HUES64 (cell line): ENCODE results near the gene SLC23A1.
A peak's percentile ranks its signal among the peaks of the same experiment; 100 is the strongest.

Experiments
- H3K27ac ChIP-seq: 2 replicates; pipeline ENCODE4 v1.7.0; 2013; ENCODE audit warnings: low read depth, low read length, inconsistent platforms
- H3K27me3 ChIP-seq: 2 replicates; pipeline ENCODE4 v1.6.1; 2013; ENCODE audit warnings: mild to moderate bottlenecking, low read length; ENCODE audit not compliant: insufficient read depth
- H3K36me3 ChIP-seq: 2 replicates; pipeline ENCODE4 v1.6.1; 2013; ENCODE audit warnings: mild to moderate bottlenecking, low read length; ENCODE audit not compliant: insufficient read depth
- H3K4me1 ChIP-seq: 2 replicates; pipeline ENCODE4 v1.6.1; 2013; ENCODE audit warnings: mild to moderate bottlenecking, low read length, moderate library complexity; ENCODE audit not compliant: insufficient read depth
- H3K4me3 ChIP-seq: 2 replicates; pipeline ENCODE4 v1.5.1; 2013; ENCODE audit warnings: mild to moderate bottlenecking, low read length, moderate library complexity
- H3K9ac ChIP-seq: 2 replicates; pipeline ENCODE4 v1.6.1; 2013; ENCODE audit warnings: mild to moderate bottlenecking, low read depth, low read length
- H3K9me3 ChIP-seq: 2 replicates; pipeline ENCODE4 v1.6.1; 2013; ENCODE audit warnings: low read depth, low read length; ENCODE audit not compliant: insufficient read depth
- WGBS: fragments of 150-250, 120-280 bp; methylation state at CpG from one replicate; pipeline ENCODE4 v1.1.7; 2013; ENCODE audit warnings: missing lambda C conversion rate; 5-methylcytosine and 5-hydroxymethylcytosine counted together

The SLC23A1 gene

DNA sequence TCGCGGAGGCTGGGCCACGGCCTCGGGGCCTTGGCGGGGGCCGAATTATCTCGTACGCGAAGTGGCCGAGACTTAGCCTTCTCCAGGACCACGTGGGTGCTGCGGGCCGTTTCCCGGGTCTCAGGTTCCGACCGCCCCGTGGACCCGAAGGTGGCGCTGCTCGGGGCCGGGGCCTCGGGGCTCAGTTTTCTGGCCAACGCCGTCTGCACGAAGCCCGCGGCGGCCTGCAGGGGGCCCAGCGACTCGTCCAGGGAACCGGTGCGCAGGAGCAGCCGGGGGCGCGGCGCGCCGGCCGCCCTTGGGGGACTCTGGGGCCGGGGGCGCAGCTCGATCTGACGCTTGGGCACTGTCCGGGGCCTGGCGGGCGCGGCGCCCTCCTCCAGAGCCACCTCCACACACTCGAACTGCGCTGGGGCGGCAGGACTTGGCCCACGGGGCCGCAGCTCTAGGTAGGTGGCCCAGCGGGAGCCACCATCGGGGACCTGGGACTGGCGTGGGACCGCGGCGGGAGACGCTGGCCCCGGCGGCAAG, 11.1 kb upstream of the SLC23A1 start:
- WGBS: 2% methylated on average over 62 of the region's 62 CpGs
- Histone ChIP-seq H3K9ac (peak overlapping the region; percentile 68), H3K9me3 (no peaks in the 10 kb centered on the region), H3K27me3 (peaks cover 46% of the 10 kb centered on the region), H3K36me3 (peaks cover under 1% of the 10 kb centered on the region; the same call in 1 of the 2 replicates), H3K4me1 (peaks cover 2% of the 10 kb centered on the region; the same call in 1 of the 2 replicates), H3K4me3 (peak overlapping the region; percentile 62), H3K27ac (no peak overlapping the region)

DNA sequence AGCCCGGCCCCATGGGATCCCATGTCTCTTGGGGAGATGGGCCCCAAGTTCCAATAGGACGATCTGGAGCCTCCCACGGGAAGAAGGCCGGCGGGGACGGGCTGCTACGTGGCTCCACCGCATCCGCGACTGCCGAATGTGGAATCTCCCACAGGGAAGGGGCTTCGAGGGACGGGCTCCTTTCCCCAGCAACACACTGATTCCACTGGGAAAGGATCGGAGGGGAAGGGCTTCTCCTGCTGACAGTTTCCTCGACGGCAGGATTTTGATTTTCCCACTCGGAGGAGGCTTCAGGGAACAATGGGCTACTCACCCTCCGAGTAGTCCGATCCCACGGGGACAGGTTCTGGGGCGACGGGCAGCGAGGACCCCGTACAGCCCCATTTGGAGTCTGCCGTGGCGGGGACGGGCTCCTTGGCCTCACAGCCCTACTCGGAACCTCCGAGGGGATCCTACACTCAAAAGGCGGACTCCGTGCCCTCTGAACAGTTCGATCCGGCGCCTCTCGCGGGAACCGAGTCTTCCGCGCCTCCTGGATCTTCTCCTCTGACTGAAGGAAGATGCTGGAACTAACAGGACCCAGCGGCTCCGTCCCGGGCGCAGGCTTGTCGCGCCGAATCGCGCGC, 10.5 kb upstream of the SLC23A1 start:
- no peaks in the 10 kb centered on the region for H3K36me3 ChIP-seq
- H3K9me3 ChIP-seq: no peaks in the 10 kb centered on the region
- WGBS: 7% methylated on average over 49 of the region's 49 CpGs
- peaks cover 46% of the 10 kb centered on the region for H3K27me3 ChIP-seq
- H3K9ac ChIP-seq: peak overlapping the region; percentile 68
- peak overlapping the region; percentile 62 for H3K4me3 ChIP-seq
- H3K27ac ChIP-seq: no peak overlapping the region; the same call in 1 of the 2 replicates
- H3K4me1 ChIP-seq: peaks cover 3% of the 10 kb centered on the region; the same call in 1 of the 2 replicates

DNA sequence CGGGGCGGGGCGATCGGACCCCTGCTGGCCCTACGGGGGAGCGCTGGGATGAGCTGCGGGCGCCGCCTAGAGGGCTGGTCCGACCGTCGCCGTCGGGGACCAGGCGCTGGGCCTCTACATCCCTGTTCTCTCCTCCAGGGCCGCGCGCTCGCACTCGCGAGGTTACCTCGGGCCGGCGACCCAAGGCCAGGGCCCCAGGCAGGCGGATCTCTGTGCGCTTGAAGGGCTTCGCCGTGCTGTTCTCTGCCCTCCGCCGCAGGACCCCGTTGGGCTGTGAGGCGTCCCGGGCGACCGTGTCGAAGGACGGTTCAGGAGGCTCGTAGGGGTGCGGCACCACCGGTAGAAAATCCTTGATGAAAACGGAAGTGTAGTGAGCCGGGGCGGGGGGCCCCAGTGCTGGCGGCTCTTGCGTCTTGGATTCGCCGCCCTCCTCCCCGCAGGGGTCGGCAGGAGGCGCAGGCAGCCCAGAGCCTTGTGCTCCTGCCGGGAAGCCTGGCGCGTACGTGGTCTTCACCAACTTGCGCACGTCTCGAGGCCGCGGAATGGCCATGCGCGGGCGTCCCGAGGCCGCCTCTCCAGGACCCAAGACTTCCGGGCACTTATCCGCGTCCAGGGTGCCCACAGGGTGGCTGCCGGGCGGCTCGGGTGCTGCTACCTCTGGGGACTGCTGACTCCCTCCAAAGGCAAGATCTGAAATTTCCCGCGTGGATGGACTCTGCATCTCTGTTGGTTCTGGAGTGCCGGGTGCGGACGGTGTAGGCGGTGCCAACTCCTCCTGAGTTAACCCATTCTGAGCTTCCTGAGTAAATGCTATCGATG, 9.8 kb upstream of the SLC23A1 start:
- peak overlapping the region; percentile 68 for H3K9ac ChIP-seq
- peaks cover 46% of the 10 kb centered on the region for H3K27me3 ChIP-seq
- peaks cover 10% of the 10 kb centered on the region for H3K4me1 ChIP-seq
- H3K4me3 ChIP-seq: peak overlapping the region; percentile 62
- H3K36me3 ChIP-seq: no peaks in the 10 kb centered on the region
- no peaks in the 10 kb centered on the region for H3K9me3 ChIP-seq
- no peak overlapping the region; the same call in 1 of the 2 replicates for H3K27ac ChIP-seq
- WGBS: under 1% methylated on average over 77 of the region's 77 CpGs

DNA sequence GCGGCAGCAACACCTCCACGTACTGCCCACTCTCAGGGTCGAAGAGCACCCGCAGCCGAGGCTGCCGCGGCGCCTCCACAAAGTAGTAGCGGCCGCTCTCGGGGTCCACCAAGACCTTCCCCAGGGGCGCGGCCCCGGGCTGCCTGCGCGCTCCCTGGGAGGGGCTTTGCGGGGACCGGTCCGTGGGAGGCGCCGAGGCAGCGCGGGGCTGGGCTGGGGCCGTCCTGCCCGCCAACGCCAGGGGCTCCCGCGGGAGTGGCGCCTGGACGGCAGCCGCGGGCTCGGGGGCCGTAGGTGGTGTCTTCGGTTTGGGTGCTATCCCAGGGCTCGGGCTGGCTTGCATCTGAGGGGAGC, 9.2 kb upstream of the SLC23A1 start:
- H3K36me3 ChIP-seq: no peaks in the 10 kb centered on the region
- peak overlapping the region; percentile 62 for H3K4me3 ChIP-seq
- peaks cover 46% of the 10 kb centered on the region for H3K27me3 ChIP-seq
- H3K27ac ChIP-seq: no peak overlapping the region
- WGBS: 6% methylated on average over 36 of the region's 36 CpGs
- peak overlapping the region; percentile 45; the same call in 1 of the 2 replicates for H3K9ac ChIP-seq
- peaks cover 10% of the 10 kb centered on the region for H3K4me1 ChIP-seq
- no peaks in the 10 kb centered on the region for H3K9me3 ChIP-seq

DNA sequence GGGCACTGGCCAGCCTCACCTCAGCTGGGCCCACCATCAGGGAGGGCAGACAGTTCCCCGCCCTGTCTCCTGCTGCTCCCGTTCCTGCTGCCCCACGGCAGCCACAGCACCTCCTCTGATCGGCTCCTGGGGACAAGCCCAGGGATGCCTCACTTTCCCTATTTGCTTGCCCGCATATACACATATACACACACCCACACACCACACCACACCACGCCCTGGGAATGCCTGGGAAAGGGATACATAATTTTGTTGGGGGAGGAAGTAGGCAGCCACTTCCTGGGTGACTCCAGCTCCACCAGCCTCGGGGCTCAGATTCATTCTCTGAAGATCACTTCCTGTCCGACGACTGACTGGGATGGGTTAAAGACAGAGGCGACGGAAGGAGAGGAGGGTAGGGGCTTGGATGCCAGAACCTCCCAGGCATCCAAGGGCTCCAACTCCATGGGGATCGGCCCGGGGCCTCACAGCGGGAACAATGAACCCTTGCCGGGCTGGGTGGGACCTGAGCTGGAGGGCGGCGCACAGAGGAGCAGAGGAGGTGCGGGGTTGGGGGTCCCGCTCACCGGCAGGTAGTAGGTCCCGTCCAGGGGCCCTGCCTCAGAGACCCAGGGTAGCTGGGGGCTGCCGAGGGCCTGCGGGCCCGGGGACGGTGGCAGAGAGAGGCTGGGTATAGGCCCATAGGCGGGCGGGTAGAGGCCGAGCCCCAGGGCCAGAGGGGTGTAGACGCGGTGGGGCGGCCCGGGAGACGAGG, 8.7 kb upstream of the SLC23A1 start:
- no peak overlapping the region for H3K9ac ChIP-seq

DNA sequence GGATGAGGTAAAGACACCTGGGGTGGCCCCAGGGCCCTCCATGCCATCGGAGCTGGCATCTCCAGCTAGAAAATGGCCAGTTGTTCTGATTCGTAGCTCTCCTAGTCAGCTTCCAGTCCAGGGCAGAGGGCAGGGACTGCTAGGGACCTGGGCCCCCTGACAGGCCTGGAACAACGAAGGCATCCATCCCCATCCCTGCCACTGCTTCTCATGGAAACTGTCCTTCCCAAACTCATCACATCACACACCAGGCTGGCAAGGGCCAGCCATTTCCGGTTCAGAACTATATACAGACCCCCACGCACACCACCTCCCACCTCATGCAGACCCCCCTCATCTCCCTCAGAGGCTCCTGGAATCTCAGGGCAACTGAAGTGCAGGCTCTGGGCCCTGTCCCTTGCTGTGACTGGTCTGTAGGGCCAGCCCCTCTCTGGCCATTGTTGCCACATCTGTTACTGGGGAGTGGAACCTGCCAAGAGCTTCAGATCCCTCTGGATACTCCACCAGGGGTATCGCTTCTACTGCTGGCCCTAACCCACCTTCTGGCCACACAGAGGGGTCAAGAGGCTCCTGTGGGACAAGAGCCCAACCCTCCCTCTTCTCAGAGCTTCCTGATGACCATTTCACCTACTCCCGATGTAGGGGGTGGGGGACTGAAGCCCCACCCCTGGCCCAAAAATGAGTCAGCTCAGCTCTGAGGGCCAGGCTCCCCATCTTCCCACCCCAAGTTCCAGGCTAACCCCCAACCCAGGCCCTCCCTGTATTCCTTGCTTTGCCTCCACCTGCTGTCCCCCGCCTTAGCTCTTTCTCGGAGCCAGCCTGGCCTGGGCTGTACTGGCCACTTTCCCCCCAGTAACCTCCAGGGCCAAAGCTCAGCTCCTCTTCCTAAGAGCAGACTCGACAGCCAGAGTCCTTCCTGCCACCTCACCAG, 7.8 kb upstream of the SLC23A1 start:
- Histone ChIP-seq H3K27ac (no peak overlapping the region), H3K4me3 (no peak overlapping the region)
- 88% methylated on average over 10 of the region's 10 CpGs for WGBS

More for the DNA sequence above, 8.7 kb upstream of the SLC23A1 start:
- Histone ChIP-seq H3K9me3 (no peaks in the 10 kb centered on the region), H3K27ac (no peak overlapping the region), H3K4me1 (peaks cover 10% of the 10 kb centered on the region), H3K27me3 (peaks cover 46% of the 10 kb centered on the region), H3K36me3 (no peaks in the 10 kb centered on the region), H3K4me3 (peak overlapping the region; percentile 62)
- WGBS: 50% methylated on average over 33 of the region's 33 CpGs

DNA sequence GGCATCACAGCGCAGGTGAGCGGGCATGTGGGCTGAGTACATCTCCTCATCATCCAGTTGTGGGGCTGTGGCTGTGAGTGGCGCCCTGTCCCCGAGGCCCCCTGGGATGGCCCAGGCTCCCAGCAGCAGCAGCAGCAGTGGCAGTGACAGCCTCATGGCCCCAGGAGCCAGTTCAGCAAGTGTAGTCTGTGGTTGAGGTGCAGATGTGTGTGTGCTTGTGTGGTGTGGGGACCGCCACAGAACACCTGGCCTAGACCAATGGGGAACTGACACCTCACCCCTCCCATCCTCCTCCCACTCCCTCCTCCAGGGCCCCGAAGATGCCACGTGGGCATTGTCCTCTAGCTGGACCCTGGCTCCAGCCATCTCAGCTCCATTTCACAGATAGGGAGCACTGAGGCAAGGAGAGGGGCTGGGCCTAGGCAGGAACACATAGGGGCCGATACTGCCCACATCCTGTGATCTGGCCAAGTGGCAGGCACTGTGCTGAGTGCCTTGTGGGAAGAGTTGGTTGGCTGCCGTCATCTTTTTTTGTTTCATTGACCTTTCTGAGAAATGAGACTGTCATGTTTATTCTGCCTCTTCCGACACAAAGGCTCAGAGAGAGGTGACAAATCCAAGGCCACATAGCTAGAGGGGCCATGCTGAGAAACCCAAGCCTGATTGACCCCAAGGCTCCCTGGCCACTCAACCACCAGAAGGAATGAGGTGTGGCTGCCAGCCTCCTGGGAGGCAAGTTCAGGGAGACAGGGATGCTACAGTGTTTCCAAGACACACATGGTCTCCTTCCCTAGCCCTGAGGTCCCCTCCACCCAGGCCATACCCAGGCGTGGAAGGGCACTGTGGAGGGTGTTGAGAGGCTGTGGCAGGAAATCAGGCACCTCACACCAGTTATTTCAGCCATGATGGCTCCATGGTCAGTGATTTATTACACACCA, 6.9 kb upstream of the SLC23A1 start, which contains the start of gene MZB1:
TSS of gene MZB1 (minus strand) at position 213 of the 938 bp plus-strand sequence. CDS start at position 156, 57 bp downstream.
- Histone ChIP-seq H3K9me3 (no peaks in the 10 kb centered on the region), H3K36me3 (no peaks in the 10 kb centered on the region), H3K27ac (no peak within 1 kb of the TSS), H3K4me3 (no peak within 1 kb of the TSS), H3K9ac (no peak within 1 kb of the TSS), H3K4me1 (peaks cover 7% of the 10 kb centered on the region), H3K27me3 (peaks cover 34% of the 10 kb centered on the region)
- WGBS: 89% methylated on average over 9 of the region's 11 CpGs

More for the DNA sequence above, 7.8 kb upstream of the SLC23A1 start:
- Histone ChIP-seq H3K27me3 (peaks cover 44% of the 10 kb centered on the region), H3K36me3 (no peaks in the 10 kb centered on the region), H3K9ac (no peak overlapping the region), H3K9me3 (no peaks in the 10 kb centered on the region), H3K4me1 (peaks cover 7% of the 10 kb centered on the region)

DNA sequence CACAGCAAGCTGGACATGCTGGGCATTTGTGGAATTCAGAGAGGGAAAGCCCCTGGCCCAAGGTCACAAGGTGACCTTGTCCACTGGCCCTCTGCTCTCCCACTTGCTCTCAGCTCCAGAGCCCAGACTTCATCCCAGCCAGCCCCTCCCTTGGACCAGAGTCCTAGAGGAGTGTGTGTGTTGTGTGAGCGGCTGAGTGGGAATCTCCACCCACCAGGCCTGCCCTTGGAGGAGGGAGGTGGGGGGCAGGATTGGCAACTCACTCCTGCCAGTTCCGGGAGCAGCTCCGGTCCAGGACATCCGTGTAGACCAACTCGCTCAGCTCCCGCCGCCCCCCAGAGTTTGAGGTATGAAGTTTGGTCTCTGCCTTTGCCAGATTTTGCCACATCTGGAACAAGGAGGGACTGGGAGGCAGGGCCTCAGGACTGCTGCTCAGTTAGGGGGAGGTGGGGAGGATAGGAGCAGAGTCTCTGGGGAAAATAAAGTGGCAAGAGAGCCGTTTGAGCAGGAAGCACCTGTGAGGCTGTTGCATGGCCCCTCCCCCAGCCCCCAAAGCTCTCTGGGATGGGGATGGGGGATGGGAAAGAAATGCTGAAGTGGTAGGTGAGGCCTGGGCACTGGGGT, 5.2 kb upstream of the SLC23A1 start:
- 49% methylated on average over 8 of the region's 8 CpGs for WGBS
- peaks cover 18% of the 10 kb centered on the region for H3K27me3 ChIP-seq
- H3K27ac ChIP-seq: peak overlapping the region; percentile 49; the same call in 1 of the 2 replicates
- no peaks in the 10 kb centered on the region for H3K36me3 ChIP-seq
- 0 out of 2 replicates have a peak overlapping the region, but pooled peaks have one; percentile 31 for H3K9ac ChIP-seq
- no peaks in the 10 kb centered on the region for H3K9me3 ChIP-seq
- peaks cover 7% of the 10 kb centered on the region for H3K4me1 ChIP-seq
- no peak overlapping the region for H3K4me3 ChIP-seq

DNA sequence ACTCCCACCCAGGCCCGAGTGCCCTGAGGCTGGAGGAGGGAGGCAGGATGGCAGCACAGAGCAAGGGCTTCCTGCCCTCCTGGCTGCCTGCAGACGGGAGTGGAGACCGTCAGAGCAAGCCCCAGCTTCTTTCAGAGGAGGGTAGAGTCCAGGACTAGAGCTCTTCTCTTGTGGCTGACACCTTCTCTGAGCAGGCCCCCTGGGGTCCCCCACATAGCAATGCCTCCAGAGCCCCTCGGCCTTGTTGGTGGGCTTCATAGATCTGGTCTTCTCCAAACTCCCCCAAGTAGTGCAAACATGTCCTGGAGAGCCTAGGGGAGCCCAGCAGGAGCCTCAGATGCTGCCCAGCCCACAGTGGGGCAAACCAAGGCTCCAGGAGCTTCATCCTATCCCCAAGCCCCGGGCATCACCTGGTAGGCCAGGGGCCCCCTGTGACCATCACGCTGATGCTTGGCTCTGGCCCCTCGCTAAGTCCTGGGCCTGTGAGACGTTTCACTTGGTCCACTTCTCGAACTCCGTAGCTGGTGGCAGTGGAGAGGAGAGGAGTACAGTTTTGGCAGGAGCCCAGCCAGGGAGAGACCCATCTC, 4.6 kb upstream of the SLC23A1 start:
- Histone ChIP-seq H3K27ac (no peak overlapping the region; the same call in 1 of the 2 replicates), H3K4me3 (no peak overlapping the region), H3K9ac (no peak overlapping the region), H3K27me3 (peaks cover 12% of the 10 kb centered on the region), H3K4me1 (peaks cover 7% of the 10 kb centered on the region), H3K36me3 (no peaks in the 10 kb centered on the region), H3K9me3 (no peaks in the 10 kb centered on the region)
- 85% methylated on average over 10 of the region's 10 CpGs for WGBS
